ENCODE data around the gene SLC28A3.

GRCh38 chr9:84386753-84387152, 46.2 kb upstream of the SLC28A3 start:
- TF ChIP-seq CTCF (conservative IDR thresholded peaks at IDR 0.05) (no peak), EZH2 (IDR thresholded peaks at IDR 0.05; ENCODE audit: low read depth) (no peak)
